SW480 (cell line): ENCODE results near the gene UPB1.

ENCODE experiments used
- DNase-seq: peaks from one replicate; pipeline ENCODE4 v3.0.0-alpha.2; 2016; ENCODE audit warnings: low spot score

The UPB1 gene

GRCh38 chr22:24565077-24565476 lies 69.9 kb downstream of the UPB1 start:
- no peak for DNase-seq

- no peak for DNase-seq
These were observed 71.9 kb downstream of the UPB1 start for GRCh38 chr22:24566899-24567511.

GRCh38 chr22:24567668-24568067 lies 72.5 kb downstream of the UPB1 start:
- DNase-seq: no peak

- no peak for DNase-seq
These were observed 76.1 kb downstream of the UPB1 start for GRCh38 chr22:24571266-24571665.

- no peak for DNase-seq
These were observed 81.6 kb downstream of the UPB1 start for GRCh38 chr22:24576778-24577177.
